ENCODE data around the gene MEF2D. TPM values are rescaled to one million over a fixed set of nuclear protein-coding genes. Genes with fewer than 3 reads are reported as not detected.

Gene MEF2D
- total RNA-seq, 1 donor from 2014 or later, result 10.6 TPM

DNA sequence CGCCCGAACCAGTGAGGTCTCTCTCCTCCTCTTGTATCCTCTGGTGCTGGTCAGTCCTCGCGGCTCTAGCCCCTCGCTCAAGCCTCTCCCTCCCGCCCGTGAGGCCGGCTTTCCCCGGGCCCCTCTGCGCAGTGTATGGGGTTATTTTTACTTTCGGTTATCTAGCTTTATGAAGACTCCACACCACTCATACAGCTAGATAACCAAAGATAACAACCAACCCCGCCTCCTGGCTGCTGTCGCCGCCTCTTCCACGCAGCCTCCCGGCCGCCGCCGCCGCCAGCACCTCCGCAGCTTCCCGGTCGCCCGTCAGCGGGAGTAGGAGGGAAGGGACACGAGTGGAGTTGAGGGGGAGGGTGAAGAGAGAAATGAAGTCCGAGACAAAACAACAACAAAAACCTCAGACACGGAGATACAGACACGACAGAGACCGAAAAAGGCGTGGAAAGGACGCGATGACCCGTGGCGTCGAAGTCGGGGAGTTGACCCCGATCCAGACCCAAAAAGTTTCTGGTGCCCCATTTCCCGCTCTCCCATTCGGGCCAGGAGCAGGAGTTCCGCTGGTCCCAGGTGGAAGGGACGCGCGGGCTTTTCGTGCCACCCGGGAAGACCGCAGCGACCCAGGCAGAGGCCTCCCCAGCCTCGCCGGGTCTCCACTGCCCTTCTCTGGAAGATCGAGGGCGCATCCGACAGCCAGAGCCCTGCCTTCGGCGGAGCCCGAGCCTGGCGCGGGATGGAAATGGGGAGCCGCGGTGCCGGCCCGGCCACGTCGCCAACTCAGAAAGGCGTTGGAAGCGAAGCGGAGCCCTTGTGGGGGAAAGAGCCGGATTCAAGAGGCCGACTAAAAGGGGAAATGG is 80.1 kb downstream of the MEF2D start:
- H3K4me3 ChIP-seq (ENCODE audit: low read depth, low read length), result no peak overlapping the region
- no peak for DNase-seq (ENCODE audit: low read depth)

DNA sequence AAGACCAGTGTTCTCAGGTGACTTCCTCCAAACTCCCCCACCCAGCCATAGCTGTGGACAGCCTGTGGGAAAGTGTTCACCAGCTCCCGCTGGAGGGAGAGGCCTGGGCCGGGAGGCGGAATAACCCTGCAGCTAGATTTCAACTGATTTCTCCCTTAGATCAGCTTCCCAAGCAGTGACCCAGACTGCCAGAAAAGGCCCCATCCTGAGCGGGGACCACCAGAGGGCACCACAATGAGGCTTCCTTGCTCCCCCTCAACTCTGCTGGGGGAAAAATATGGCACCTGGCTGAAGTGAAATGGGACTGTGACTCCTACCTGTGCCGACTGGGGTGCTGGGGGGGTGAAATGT is 80.7 kb downstream of the MEF2D start:
- DNase-seq (ENCODE audit: low read depth), result no peak
- TF ChIP-seq, protein P1, sequence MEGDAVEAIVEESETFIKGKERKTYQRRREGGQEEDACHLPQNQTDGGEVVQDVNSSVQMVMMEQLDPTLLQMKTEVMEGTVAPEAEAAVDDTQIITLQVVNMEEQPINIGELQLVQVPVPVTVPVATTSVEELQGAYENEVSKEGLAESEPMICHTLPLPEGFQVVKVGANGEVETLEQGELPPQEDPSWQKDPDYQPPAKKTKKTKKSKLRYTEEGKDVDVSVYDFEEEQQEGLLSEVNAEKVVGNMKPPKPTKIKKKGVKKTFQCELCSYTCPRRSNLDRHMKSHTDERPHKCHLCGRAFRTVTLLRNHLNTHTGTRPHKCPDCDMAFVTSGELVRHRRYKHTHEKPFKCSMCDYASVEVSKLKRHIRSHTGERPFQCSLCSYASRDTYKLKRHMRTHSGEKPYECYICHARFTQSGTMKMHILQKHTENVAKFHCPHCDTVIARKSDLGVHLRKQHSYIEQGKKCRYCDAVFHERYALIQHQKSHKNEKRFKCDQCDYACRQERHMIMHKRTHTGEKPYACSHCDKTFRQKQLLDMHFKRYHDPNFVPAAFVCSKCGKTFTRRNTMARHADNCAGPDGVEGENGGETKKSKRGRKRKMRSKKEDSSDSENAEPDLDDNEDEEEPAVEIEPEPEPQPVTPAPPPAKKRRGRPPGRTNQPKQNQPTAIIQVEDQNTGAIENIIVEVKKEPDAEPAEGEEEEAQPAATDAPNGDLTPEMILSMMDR (conservative IDR thresholded peaks at IDR 0.05; ENCODE audit: low read depth, low read length), result peak; percentile 20

More for the DNA sequence above, 80.1 kb downstream of the MEF2D start:
- TF ChIP-seq, protein P1 (conservative IDR thresholded peaks at IDR 0.05; ENCODE audit: low read depth, low read length), result no peak

DNA sequence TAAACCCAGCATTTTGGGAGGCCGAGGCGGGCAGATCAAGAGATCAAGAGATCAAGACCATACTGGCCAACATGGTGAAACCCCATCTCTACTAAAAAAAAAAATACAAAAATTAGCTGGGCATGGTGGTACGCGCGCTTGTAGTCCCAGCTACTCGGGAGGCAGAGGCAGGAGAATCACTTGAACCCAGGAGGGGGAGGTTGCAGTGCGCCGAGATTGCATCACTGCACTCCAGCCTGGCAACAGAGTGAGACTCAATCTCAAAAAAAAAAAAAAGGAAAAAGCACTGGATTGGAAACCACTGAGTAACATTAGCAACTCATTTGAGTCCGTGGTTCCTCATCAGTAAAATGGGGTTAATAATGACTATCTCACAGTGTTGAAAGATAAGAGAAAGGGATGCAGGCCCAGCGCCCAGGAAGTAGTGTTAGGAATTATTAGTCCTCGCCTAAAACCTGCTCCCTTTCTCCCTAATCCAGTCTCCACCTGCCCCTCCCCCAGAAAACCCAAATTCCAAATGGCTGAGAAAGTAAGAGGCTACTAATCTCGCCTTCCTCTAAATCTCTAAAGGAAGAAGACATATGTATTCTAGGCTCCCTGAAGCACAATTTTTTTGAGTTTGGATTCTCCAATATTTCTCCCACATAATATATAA is 82.0 kb downstream of the MEF2D start:
- TF ChIP-seq, protein P1 (conservative IDR thresholded peaks at IDR 0.05; ENCODE audit: low read depth, low read length), result no peak
- DNase-seq (ENCODE audit: low read depth), result no peak
- H3K4me3 ChIP-seq (ENCODE audit: low read depth, low read length), result no peak overlapping the region

More for the DNA sequence above, 80.7 kb downstream of the MEF2D start:
- no peak overlapping the region for H3K4me3 ChIP-seq (ENCODE audit: low read depth, low read length)

DNA sequence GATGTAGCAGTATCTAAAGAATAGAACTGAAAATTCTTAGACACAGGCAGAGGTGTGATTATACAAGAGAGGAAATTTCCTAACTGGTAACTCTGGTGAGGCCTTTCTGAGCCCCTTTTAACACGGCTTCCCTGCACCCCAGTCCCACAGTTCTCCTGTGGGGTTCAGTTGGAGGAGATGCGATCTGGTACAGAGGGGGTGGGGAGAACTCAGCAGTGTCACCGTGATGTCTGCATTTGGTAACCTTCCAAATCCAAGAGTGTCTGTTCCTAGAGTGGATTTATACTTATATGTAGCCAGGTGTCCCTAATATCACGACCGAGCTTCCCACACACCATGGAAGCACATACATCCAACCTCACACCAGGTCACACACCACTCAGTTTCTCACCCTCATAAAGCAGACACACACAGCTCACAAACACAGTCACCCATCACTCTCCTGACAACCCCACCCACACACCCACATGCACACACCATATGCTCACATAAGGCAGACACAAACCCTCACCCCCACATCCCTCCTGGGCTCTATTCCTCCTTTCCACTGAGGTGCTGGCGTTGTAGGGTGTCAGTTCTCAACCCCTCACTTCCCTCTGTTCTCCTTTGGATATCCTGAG is 83.1 kb downstream of the MEF2D start:
- no peak for DNase-seq (ENCODE audit: low read depth)
- no peak overlapping the region for H3K4me3 ChIP-seq (ENCODE audit: low read depth, low read length)
- TF ChIP-seq, protein P1 (conservative IDR thresholded peaks at IDR 0.05; ENCODE audit: low read depth, low read length), result no peak

DNA sequence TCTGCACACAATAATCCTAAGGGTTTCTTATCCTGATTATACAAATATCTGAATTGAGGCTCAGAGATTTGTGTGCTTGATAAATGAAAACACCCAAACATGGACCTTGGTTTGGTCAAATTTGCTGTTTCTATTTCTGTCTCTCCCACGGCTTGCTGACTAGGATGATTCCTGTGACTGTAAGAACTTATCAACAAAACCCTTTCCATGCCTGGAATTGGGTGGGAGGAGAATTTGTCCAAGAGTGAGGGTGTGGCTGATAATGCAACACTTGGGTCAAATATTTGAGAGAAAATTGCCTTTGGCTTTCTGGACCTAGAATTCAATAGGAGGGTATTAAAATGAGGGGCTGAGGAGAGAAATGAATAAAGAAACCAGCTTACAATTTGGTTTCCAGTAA is 83.6 kb downstream of the MEF2D start:
- TF ChIP-seq, protein P1 (conservative IDR thresholded peaks at IDR 0.05; ENCODE audit: low read depth, low read length), result no peak

DNA sequence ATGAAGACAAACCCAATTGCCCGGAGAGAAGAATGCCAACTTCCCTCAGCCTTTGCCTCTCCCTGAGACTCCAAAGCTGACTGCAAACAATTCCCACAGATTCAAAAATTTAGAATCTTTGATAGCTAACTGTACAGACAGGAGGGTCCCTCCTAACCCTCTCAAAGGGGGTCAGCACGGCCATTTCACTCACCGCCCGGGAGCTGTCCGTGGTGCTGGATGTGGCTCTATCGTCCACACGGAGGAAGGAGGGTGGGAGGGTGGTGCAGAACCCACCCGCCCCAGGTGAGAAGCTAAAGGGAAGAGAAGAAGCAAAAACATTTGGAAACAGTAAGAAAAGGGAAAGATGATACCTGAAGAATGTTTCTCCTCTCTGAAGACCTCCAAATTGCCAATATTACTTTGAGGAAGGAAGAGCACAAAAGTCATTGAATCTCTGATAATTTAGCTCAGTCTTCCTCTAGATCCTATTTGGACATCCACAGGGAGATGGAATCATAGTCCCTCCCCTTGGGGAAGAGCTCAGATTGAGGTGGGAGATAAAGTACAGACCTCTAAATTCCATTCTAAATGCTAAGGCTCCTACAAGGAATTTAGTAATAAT is 86.0 kb downstream of the MEF2D start:
- no peak for DNase-seq (ENCODE audit: low read depth)
- H3K4me3 ChIP-seq (ENCODE audit: low read depth, low read length), result no peak overlapping the region
- TF ChIP-seq, protein P1 (conservative IDR thresholded peaks at IDR 0.05; ENCODE audit: low read depth, low read length), result no peak

More for the DNA sequence above, 83.6 kb downstream of the MEF2D start:
- no peak overlapping the region for H3K4me3 ChIP-seq (ENCODE audit: low read depth, low read length)
- no peak for DNase-seq (ENCODE audit: low read depth)

Other genes starting within 250 kb of the MEF2D start
- gene SMG5, start 217.9 kb downstream of the MEF2D start, total RNA-seq, result 77.4 and 96.9 TPM in 2 replicates
- 2.1 and 3.9 TPM in 2 replicates for gene TMEM79, start 216.4 kb downstream of the MEF2D start, total RNA-seq
- 47.9 and 66.3 TPM in 2 replicates for gene GLMP, start 205.1 kb downstream of the MEF2D start, total RNA-seq
- gene VHLL, start 201.5 kb downstream of the MEF2D start, total RNA-seq, result not detected in 2 replicates
- 358 and 726 TPM in 2 replicates for gene CCT3, start 162.5 kb downstream of the MEF2D start, total RNA-seq
- gene TSACC, start 162.2 kb downstream of the MEF2D start, total RNA-seq, result 0.36 and 0.69 TPM in 2 replicates
- 0.14 TPM in 1 of 2 replicates, not detected in the other for gene RHBG, start 131.6 kb downstream of the MEF2D start, total RNA-seq
- gene IQGAP3, start 71.8 kb upstream of the MEF2D start, total RNA-seq, result 65.0 and 65.3 TPM in 2 replicates
- gene TTC24, start 78.9 kb upstream of the MEF2D start, total RNA-seq, result not detected in 2 replicates
- 124 and 127 TPM in 2 replicates for gene NAXE, start 91.0 kb upstream of the MEF2D start, total RNA-seq
- gene GPATCH4, start 100.7 kb upstream of the MEF2D start, total RNA-seq, result 15.9 and 22.9 TPM in 2 replicates
- not detected in 2 replicates for gene HAPLN2, start 118.6 kb upstream of the MEF2D start, total RNA-seq
- gene BCAN, start 141.3 kb upstream of the MEF2D start, total RNA-seq, result not detected in 2 replicates
- 11.6 and 70.2 TPM in 2 replicates for gene NES, start 176.6 kb upstream of the MEF2D start, total RNA-seq
- 12.2 and 77.1 TPM in 2 replicates for gene CRABP2, start 204.8 kb upstream of the MEF2D start, total RNA-seq
- gene METTL25B, start 227.7 kb upstream of the MEF2D start, total RNA-seq, result 6.9 and 19.9 TPM in 2 replicates
- 19.4 and 26.4 TPM in 2 replicates for gene ISG20L2, start 228.0 kb upstream of the MEF2D start, total RNA-seq
- 47.7 and 65.8 TPM in 2 replicates for gene MRPL24, start 240.3 kb upstream of the MEF2D start, total RNA-seq